Peyer's patch (tissue), 4 donors: ENCODE data around the gene PPM1M.
"Not testable (repeated sequence)": the region's sequence is repeated elsewhere in the genome, so short reads cannot be mapped to it uniquely, and the experiment has no call there.

Experiments used
- POLR2A ChIP-seq, 2 donors: fragments of 450-650 bp; IDR thresholded peaks; one replicate each; pipeline ENCODE4 v1.5.1; 2017; ENCODE audit warnings: antibody characterized with exemption in 2 of 2, mild to moderate bottlenecking in 2 of 2, moderate library complexity in 2 of 2
- TF ChIP-seq, protein P1 (sequence below), 6 experiments: fragments of 450-650 bp in 4 of 6; fragments of 200-600 bp in 2 of 6; sonication (generic) in 1 of 6; IDR thresholded peaks; one replicate each; pipeline ENCODE4 v1.5.1; 2017 to 2019; ENCODE audit warnings: antibody characterized with exemption in 6 of 6, mild to moderate bottlenecking in 3 of 6, moderate library complexity in 1 of 6

GRCh38 chr3:52274781-52275180 lies 29.2 kb downstream of the PPM1M start:
- TF ChIP-seq, protein P1, sequence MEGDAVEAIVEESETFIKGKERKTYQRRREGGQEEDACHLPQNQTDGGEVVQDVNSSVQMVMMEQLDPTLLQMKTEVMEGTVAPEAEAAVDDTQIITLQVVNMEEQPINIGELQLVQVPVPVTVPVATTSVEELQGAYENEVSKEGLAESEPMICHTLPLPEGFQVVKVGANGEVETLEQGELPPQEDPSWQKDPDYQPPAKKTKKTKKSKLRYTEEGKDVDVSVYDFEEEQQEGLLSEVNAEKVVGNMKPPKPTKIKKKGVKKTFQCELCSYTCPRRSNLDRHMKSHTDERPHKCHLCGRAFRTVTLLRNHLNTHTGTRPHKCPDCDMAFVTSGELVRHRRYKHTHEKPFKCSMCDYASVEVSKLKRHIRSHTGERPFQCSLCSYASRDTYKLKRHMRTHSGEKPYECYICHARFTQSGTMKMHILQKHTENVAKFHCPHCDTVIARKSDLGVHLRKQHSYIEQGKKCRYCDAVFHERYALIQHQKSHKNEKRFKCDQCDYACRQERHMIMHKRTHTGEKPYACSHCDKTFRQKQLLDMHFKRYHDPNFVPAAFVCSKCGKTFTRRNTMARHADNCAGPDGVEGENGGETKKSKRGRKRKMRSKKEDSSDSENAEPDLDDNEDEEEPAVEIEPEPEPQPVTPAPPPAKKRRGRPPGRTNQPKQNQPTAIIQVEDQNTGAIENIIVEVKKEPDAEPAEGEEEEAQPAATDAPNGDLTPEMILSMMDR (IDR thresholded peaks at IDR 0.05) = not testable (repeated sequence)
- not testable (repeated sequence) for TF ChIP-seq POLR2A (IDR thresholded peaks at IDR 0.05)
